GM23338 (cell line): ENCODE results near the gene ABHD12. TPM values are rescaled to one million over a fixed set of nuclear protein-coding genes. Genes with fewer than 3 reads are reported as not detected.

ENCODE experiments used
- ATAC-seq: fragments of 200-7000 bp; cut with Tn5 transposase; 3 replicates; pipeline ENCODE4 v1.9.1; 2020
- DNase-seq: peaks from one replicate; pipeline ENCODE4 v3.0.0-alpha.2; 2015; ENCODE audit warnings: low spot score
- H2AFZ ChIP-seq: fragments of 200-600 bp; sonication (generic); 2 replicates; pipeline ENCODE4 v1.8.0; 2016; ENCODE audit warnings: antibody characterized with exemption, mild to moderate bottlenecking, moderate library complexity
- H3F3A ChIP-seq: fragments of 200-600 bp; sonication (generic); replicated peaks from 2 replicates; pipeline ENCODE4 v1.8.0; 2017; ENCODE audit warnings: antibody characterized with exemption, mixed run types, low read depth
- H3K27ac ChIP-seq: fragments of 200-600 bp; sonication (generic); 2 replicates; pipeline ENCODE4 v1.6.1; 2016; ENCODE audit warnings: low read depth
- H3K27me3 ChIP-seq: fragments of 200-600 bp; sonication (generic); 2 replicates; pipeline ENCODE4 v1.8.0; 2016; ENCODE audit warnings: mild to moderate bottlenecking, mixed run types, moderate library complexity; ENCODE audit not compliant: insufficient read depth
- H3K36me3 ChIP-seq: fragments of 200-600 bp; sonication (generic); 2 replicates; pipeline ENCODE4 v1.8.0; 2016; ENCODE audit warnings: mild to moderate bottlenecking; ENCODE audit not compliant: insufficient read depth
- H3K4me1 ChIP-seq: fragments of 200-600 bp; sonication (generic); 2 replicates; pipeline ENCODE4 v1.8.0; 2016; ENCODE audit warnings: mild to moderate bottlenecking, moderate library complexity; ENCODE audit not compliant: insufficient read depth
- H3K4me2 ChIP-seq: fragments of 200-600 bp; sonication (generic); 2 replicates; pipeline ENCODE4 v1.7.1; 2017; ENCODE audit warnings: mixed run types
- H3K4me3 ChIP-seq: fragments of 200-600 bp; sonication (generic); 2 replicates; pipeline ENCODE4 v1.6.1; 2016; ENCODE audit warnings: mixed run types
- H3K79me2 ChIP-seq: fragments of 200-600 bp; sonication (generic); replicated peaks from 2 replicates; pipeline ENCODE4 v1.8.0; 2017; ENCODE audit warnings: mild to moderate bottlenecking; ENCODE audit not compliant: insufficient read depth
- H3K9me2 ChIP-seq: fragments of 200-600 bp; sonication (generic); 2 replicates; pipeline ENCODE4 v1.8.0; 2017; ENCODE audit not compliant: insufficient read depth
- H4K20me1 ChIP-seq: fragments of 200-600 bp; sonication (generic); replicated peaks from 2 replicates; pipeline ENCODE4 v1.8.0; 2017; ENCODE audit warnings: mild to moderate bottlenecking; ENCODE audit not compliant: insufficient read depth
- H3K27ac Mint-ChIP-seq: 2 replicates; pipeline ENCODE4 v1.8.0; 2020; ENCODE audit warnings: inconsistent platforms, mild to moderate bottlenecking, moderate library complexity, mixed read lengths
- H3K27me3 Mint-ChIP-seq: 3 replicates; pipeline ENCODE4 v1.8.0; 2022; ENCODE audit warnings: low read depth, mild to moderate bottlenecking, moderate library complexity, mixed read lengths, inconsistent platforms; ENCODE audit not compliant: insufficient read depth, poor library complexity
- H3K36me3 Mint-ChIP-seq: 3 replicates; pipeline ENCODE4 v1.8.0; 2021; ENCODE audit warnings: low read depth, mild to moderate bottlenecking, inconsistent platforms, moderate library complexity, mixed read lengths
- H3K4me1 Mint-ChIP-seq: 3 replicates; pipeline ENCODE4 v1.8.0; 2020; ENCODE audit warnings: mild to moderate bottlenecking, inconsistent platforms, mixed read lengths
- H3K4me3 Mint-ChIP-seq: 3 replicates; pipeline ENCODE4 v1.8.0; 2021; ENCODE audit warnings: moderate library complexity, mild to moderate bottlenecking, inconsistent platforms, mixed read lengths
- H3K9me3 Mint-ChIP-seq: 3 replicates; pipeline ENCODE4 v1.8.0; 2020; ENCODE audit warnings: moderate library complexity, mild to moderate bottlenecking, inconsistent platforms, mixed read lengths
- CREB1 ChIP-seq: fragments of 250-450 bp; sonication (Bioruptor Pico); IDR thresholded peaks from 2 replicates; pipeline ENCODE4 v1.5.0; 2020; ENCODE audit warnings: low read depth, mild to moderate bottlenecking, moderate library complexity
- EZH2 ChIP-seq: fragments of 200-600 bp; sonication (generic); IDR thresholded peaks from one replicate; pipeline ENCODE4 v1.8.0; 2017; ENCODE audit warnings: antibody characterized with exemption, mild to moderate bottlenecking, low read depth; ENCODE audit not compliant: unreplicated experiment
- EZH2phosphoT487 ChIP-seq: fragments of 200-600 bp; sonication (generic); IDR thresholded peaks from one replicate; pipeline ENCODE4 v1.8.1; 2018; ENCODE audit warnings: antibody characterized with exemption; ENCODE audit not compliant: unreplicated experiment
- NANOG ChIP-seq: IDR thresholded peaks from 2 replicates; pipeline ENCODE4 v1.6.1; 2016; ENCODE audit warnings: antibody characterized with exemption, borderline replicate concordance
- STAT1 ChIP-seq: IDR thresholded peaks from one replicate; pipeline ENCODE4 v1.6.1; 2016; ENCODE audit warnings: antibody characterized with exemption; ENCODE audit not compliant: unreplicated experiment
- ZNF114 ChIP-seq: fragments of 250-450 bp; sonication (Bioruptor Pico); IDR thresholded peaks from 2 replicates; pipeline ENCODE4 v1.5.0; 2020; ENCODE audit warnings: mild to moderate bottlenecking, moderate library complexity
- polyA plus RNA-seq: library from polyadenylated mRNA; unstranded; fragments of >200 nt; fragmentation: Nextera tagmentation; extraction: Ambion mirVana; gene quantifications from 2 replicates; pipeline ENCODE4 v1.2.1, GENCODE V29; 2016
- total RNA-seq: library from RNA; depleted of rRNA; stranded (reverse); fragments of >200 nt; shearing (Covaris generic); gene quantifications from 2 replicates; pipeline ENCODE4 v1.2.3, GENCODE V29; 2014
- TF ChIP-seq, protein P1 (sequence below): IDR thresholded peaks from one replicate; pipeline ENCODE4 v1.6.1; 2018; ENCODE audit warnings: antibody characterized with exemption; ENCODE audit not compliant: unreplicated experiment
- TF ChIP-seq, protein P2 (sequence below): IDR thresholded peaks from 2 replicates; pipeline ENCODE4 v1.6.1; 2016; ENCODE audit warnings: antibody characterized with exemption
- TF ChIP-seq, protein P3 (sequence below), 2 experiments: fragments of 200-600 bp in 1 of 2; sonication (generic) in 1 of 2; conservative IDR thresholded peaks; 2 replicates each; pipeline versions ENCODE4 v1.5.1 to v1.6.1; 2016 to 2017; ENCODE audit warnings: antibody characterized with exemption in 2 of 2, low read depth in 2 of 2, mild to moderate bottlenecking in 2 of 2, moderate library complexity in 1 of 2
- TF ChIP-seq, protein P4 (sequence below): fragments of 250-450 bp; sonication (Bioruptor Pico); IDR thresholded peaks from 2 replicates; pipeline ENCODE4 v1.5.0; 2020; ENCODE audit warnings: mild to moderate bottlenecking, moderate library complexity

ABHD12 gene
- total and polyA plus RNA-seq, 2 experiments from 2014 or later, result 40.2 to 57.8 TPM

DNA sequence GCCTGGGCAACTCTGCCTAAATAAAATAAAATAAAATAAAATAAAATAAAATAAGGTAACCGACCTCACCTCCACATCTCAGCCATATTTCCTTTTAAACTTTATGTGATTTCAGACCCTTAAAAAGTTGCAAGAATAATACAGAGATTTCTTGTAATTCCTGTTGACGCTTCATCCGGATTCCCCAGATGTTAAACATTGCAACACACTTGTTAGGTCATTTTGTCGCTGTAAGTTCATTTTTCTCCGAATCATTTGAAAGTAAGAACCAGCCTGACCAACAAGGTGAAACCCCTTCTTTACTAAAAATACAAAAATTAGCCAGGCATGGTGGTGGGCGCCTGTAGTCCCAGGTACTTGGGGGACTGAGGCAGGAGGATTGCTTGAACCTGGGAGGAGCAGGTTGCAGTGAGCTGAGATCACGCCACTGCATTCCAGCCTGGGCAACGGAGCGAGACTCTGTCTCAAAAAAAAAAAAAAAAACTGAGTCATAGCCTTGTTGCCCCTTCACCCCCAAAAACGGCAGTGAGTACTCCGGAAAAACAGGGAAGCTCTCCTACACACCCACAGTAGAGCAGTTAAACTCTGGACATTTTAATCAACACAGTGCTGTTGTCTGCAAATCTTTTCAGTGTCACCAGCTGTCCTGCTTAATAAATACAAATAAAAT, 136.9 kb downstream of the ABHD12 start (continued):
- TF ChIP-seq, protein P1, sequence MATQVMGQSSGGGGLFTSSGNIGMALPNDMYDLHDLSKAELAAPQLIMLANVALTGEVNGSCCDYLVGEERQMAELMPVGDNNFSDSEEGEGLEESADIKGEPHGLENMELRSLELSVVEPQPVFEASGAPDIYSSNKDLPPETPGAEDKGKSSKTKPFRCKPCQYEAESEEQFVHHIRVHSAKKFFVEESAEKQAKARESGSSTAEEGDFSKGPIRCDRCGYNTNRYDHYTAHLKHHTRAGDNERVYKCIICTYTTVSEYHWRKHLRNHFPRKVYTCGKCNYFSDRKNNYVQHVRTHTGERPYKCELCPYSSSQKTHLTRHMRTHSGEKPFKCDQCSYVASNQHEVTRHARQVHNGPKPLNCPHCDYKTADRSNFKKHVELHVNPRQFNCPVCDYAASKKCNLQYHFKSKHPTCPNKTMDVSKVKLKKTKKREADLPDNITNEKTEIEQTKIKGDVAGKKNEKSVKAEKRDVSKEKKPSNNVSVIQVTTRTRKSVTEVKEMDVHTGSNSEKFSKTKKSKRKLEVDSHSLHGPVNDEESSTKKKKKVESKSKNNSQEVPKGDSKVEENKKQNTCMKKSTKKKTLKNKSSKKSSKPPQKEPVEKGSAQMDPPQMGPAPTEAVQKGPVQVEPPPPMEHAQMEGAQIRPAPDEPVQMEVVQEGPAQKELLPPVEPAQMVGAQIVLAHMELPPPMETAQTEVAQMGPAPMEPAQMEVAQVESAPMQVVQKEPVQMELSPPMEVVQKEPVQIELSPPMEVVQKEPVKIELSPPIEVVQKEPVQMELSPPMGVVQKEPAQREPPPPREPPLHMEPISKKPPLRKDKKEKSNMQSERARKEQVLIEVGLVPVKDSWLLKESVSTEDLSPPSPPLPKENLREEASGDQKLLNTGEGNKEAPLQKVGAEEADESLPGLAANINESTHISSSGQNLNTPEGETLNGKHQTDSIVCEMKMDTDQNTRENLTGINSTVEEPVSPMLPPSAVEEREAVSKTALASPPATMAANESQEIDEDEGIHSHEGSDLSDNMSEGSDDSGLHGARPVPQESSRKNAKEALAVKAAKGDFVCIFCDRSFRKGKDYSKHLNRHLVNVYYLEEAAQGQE, result no peak

DNA sequence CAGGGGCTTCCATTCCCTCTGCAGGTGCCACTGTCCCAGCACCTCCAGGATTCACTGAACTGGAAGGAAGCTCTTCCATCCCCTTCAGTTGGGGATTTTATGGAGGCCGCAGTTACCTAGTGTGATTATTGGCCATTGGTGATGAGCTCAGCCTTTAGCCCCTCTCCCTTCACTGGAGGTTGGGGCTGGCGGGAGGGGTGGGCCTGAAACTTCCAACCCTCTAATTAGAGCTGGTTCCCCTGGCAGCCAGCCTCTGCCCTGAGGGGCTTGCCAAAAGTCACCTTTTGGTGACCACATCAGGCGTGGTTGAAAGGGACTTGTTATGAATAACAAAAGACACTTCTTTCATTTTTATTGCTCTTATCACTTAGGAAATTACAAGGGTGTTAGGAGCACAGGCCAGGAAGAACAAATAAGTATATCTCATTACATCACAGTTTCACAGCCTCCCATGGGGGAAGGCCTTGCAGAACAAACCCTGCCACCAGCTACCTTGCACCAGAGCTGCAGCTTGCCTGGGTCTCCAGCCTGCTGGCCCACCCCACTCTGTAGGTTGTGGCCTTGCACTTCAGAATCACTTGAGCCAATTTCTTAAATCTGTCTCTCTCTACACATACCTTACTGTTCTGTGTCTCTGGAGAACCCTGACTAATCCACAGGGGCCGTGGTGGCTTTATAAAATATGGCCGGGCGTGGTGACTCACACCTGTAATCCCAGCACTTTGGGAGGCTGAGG, 137.8 kb downstream of the ABHD12 start:
- ATAC-seq (no peak), DNase-seq (no peak)
- Mint-ChIP-seq H3K27ac (peak overlapping the region; percentile 50), H3K9me3 (no peaks in the 10 kb centered on the region; the same call in 2 of the 3 replicates), H3K4me3 (no peak overlapping the region), H3K27me3 (peaks cover 6% of the 10 kb centered on the region), H3K4me1 (peaks cover 32% of the 10 kb centered on the region), H3K36me3 (peaks cover 3% of the 10 kb centered on the region; the same call in 2 of the 3 replicates)
- Histone ChIP-seq H3K27me3 (no peaks in the 10 kb centered on the region), H3K4me2 (no peak overlapping the region), H3K79me2 (peaks cover 81% of the 10 kb centered on the region), H3K4me1 (peaks cover 16% of the 10 kb centered on the region), H3K36me3 (no peaks in the 10 kb centered on the region), H3K4me3 (no peak overlapping the region), H3K9me2 (no peaks in the 10 kb centered on the region), H3K27ac (no peak overlapping the region), H2AFZ (no peak overlapping the region), H4K20me1 (peaks cover 37% of the 10 kb centered on the region), H3F3A (0 out of 2 replicates have a peak, but pooled peaks cover 7% of the 10 kb centered on the region)
- TF ChIP-seq ZNF114 (CRISPR knock-in tag) (no peak), CREB1 (CRISPR knock-in tag) (no peak), EZH2phosphoT487 (no peak), EZH2 (no peak), STAT1 (no peak), NANOG (no peak)
- TF ChIP-seq, protein P2, sequence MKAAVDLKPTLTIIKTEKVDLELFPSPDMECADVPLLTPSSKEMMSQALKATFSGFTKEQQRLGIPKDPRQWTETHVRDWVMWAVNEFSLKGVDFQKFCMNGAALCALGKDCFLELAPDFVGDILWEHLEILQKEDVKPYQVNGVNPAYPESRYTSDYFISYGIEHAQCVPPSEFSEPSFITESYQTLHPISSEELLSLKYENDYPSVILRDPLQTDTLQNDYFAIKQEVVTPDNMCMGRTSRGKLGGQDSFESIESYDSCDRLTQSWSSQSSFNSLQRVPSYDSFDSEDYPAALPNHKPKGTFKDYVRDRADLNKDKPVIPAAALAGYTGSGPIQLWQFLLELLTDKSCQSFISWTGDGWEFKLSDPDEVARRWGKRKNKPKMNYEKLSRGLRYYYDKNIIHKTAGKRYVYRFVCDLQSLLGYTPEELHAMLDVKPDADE, result no peak
- TF ChIP-seq, protein P3, sequence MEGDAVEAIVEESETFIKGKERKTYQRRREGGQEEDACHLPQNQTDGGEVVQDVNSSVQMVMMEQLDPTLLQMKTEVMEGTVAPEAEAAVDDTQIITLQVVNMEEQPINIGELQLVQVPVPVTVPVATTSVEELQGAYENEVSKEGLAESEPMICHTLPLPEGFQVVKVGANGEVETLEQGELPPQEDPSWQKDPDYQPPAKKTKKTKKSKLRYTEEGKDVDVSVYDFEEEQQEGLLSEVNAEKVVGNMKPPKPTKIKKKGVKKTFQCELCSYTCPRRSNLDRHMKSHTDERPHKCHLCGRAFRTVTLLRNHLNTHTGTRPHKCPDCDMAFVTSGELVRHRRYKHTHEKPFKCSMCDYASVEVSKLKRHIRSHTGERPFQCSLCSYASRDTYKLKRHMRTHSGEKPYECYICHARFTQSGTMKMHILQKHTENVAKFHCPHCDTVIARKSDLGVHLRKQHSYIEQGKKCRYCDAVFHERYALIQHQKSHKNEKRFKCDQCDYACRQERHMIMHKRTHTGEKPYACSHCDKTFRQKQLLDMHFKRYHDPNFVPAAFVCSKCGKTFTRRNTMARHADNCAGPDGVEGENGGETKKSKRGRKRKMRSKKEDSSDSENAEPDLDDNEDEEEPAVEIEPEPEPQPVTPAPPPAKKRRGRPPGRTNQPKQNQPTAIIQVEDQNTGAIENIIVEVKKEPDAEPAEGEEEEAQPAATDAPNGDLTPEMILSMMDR (conservative IDR thresholded peaks at IDR 0.05; ENCODE audit: low read depth in 2 of 2), result no peak
- TF ChIP-seq, protein P4, sequence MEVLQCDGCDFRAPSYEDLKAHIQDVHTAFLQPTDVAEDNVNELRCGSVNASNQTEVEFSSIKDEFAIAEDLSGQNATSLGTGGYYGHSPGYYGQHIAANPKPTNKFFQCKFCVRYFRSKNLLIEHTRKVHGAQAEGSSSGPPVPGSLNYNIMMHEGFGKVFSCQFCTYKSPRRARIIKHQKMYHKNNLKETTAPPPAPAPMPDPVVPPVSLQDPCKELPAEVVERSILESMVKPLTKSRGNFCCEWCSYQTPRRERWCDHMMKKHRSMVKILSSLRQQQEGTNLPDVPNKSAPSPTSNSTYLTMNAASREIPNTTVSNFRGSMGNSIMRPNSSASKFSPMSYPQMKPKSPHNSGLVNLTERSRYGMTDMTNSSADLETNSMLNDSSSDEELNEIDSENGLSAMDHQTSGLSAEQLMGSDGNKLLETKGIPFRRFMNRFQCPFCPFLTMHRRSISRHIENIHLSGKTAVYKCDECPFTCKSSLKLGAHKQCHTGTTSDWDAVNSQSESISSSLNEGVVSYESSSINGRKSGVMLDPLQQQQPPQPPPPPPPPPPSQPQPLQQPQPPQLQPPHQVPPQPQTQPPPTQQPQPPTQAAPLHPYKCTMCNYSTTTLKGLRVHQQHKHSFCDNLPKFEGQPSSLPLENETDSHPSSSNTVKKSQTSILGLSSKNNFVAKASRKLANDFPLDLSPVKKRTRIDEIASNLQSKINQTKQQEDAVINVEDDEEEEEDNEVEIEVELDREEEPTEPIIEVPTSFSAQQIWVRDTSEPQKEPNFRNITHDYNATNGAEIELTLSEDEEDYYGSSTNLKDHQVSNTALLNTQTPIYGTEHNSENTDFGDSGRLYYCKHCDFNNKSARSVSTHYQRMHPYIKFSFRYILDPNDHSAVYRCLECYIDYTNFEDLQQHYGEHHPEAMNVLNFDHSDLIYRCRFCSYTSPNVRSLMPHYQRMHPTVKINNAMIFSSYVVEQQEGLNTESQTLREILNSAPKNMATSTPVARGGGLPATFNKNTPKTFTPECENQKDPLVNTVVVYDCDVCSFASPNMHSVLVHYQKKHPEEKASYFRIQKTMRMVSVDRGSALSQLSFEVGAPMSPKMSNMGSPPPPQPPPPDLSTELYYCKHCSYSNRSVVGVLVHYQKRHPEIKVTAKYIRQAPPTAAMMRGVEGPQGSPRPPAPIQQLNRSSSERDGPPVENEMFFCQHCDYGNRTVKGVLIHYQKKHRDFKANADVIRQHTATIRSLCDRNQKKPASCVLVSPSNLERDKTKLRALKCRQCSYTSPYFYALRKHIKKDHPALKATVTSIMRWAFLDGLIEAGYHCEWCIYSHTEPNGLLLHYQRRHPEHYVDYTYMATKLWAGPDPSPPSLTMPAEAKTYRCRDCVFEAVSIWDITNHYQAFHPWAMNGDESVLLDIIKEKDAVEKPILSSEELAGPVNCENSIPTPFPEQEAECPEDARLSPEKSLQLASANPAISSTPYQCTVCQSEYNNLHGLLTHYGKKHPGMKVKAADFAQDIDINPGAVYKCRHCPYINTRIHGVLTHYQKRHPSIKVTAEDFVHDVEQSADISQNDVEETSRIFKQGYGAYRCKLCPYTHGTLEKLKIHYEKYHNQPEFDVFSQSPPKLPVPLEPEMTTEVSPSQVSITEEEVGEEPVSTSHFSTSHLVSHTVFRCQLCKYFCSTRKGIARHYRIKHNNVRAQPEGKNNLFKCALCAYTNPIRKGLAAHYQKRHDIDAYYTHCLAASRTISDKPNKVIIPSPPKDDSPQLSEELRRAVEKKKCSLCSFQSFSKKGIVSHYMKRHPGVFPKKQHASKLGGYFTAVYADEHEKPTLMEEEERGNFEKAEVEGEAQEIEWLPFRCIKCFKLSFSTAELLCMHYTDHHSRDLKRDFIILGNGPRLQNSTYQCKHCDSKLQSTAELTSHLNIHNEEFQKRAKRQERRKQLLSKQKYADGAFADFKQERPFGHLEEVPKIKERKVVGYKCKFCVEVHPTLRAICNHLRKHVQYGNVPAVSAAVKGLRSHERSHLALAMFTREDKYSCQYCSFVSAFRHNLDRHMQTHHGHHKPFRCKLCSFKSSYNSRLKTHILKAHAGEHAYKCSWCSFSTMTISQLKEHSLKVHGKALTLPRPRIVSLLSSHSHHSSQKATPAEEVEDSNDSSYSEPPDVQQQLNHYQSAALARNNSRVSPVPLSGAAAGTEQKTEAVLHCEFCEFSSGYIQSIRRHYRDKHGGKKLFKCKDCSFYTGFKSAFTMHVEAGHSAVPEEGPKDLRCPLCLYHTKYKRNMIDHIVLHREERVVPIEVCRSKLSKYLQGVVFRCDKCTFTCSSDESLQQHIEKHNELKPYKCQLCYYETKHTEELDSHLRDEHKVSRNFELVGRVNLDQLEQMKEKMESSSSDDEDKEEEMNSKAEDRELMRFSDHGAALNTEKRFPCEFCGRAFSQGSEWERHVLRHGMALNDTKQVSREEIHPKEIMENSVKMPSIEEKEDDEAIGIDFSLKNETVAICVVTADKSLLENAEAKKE (CRISPR knock-in tag), result no peak
